Urinary bladder (tissue), 4 donors: ENCODE data around the gene GPR65. TPM values are rescaled to one million over a fixed set of nuclear protein-coding genes. Genes with fewer than 3 reads are reported as not detected.

ENCODE experiments used
- DNase-seq: peaks from one replicate; pipeline ENCODE4 v3.0.0-alpha.2; 2015; ENCODE audit errors: extremely low spot score
- H3K27ac ChIP-seq: one replicate; pipeline ENCODE4 v1.5.1; 2013; ENCODE audit warnings: low read depth, mild to moderate bottlenecking, moderate library complexity
- H3K36me3 ChIP-seq: one replicate; pipeline ENCODE4 v1.6.1; 2013; ENCODE audit warnings: mild to moderate bottlenecking, moderate library complexity; ENCODE audit not compliant: insufficient read depth
- H3K4me1 ChIP-seq: one replicate; pipeline ENCODE4 v1.6.1; 2013; ENCODE audit warnings: mild to moderate bottlenecking, moderate library complexity; ENCODE audit not compliant: insufficient read depth
- H3K4me3 ChIP-seq: one replicate; pipeline ENCODE4 v1.5.1; 2013; ENCODE audit warnings: low read depth, low read length
- WGBS: extraction: QIAGEN DNeasy Blood & Tissue Kit; methylation state at CpG from one replicate; pipeline ENCODE4 v1.1.7; 2013; 5-methylcytosine and 5-hydroxymethylcytosine counted together
- polyA plus RNA-seq: library from polyadenylated mRNA; stranded (reverse); fragments of 200-250 nt; gene quantifications from one replicate; pipeline ENCODE4 v1.2.3, GENCODE V29; 2013
- total RNA-seq: library from RNA; depleted of rRNA; stranded (reverse); fragments of >200 nt; gene quantifications from one replicate; pipeline ENCODE4 v1.2.3, GENCODE V29; 2014
- donor health status: healthy with polysubstance abuse.
- donor health status: healthy.

GPR65 gene
- total and polyA plus RNA-seq, 2 donors: 1.1 to 2.5 TPM

DNA sequence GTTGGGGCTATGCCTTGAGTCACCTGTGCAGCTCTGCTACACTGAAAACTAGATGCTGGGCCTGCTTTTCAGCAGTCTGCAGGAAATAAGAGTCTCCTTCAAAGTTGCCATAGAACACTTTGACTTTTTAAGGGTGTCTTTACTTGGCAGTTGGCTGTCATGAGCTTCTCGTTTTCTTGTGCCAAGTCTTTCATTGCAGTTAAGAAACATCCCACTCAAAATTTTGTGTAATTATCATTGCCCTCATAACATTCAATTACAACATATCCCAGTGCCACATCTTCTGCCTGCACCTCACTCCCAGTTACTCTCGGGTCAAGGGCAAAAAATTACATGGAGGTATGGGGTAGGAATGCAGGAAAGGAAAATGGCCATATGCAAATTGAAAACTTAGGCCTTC lies 29.1 kb downstream of the GPR65 start:
- WGBS: 59% methylated on average over 2 of the region's 2 CpGs

DNA sequence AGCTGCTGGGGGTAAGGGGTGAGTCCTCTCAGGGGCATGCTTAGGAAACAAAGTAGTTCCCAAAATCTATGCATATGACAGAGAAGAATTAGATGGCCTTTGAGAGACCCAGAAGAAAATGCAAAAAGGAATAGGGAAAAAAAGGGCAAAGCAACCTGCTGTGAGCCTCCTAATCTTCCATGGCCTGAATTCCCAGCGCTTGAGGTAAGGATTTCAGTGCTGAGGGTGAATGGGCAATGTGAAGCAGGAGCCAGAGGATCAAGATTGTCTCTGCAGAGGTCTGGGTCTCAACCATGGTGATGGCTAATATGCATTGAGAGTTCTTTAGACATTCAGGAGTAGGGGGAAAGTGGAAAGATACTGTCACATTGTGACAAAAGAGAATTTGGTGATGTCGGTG lies 31.5 kb downstream of the GPR65 start:
- WGBS: 83% methylated on average over 2 of the region's 2 CpGs
- H3K36me3 ChIP-seq: no peaks in the 10 kb centered on the region
- DNase-seq: no peak
- no peak overlapping the region for H3K27ac ChIP-seq
- no peaks in the 10 kb centered on the region for H3K4me1 ChIP-seq
- no peak overlapping the region for H3K4me3 ChIP-seq

More for the DNA sequence above, 29.1 kb downstream of the GPR65 start:
- H3K36me3 ChIP-seq: no peaks in the 10 kb centered on the region
- H3K4me3 ChIP-seq: no peak overlapping the region
- no peaks in the 10 kb centered on the region for H3K4me1 ChIP-seq
- H3K27ac ChIP-seq: no peak overlapping the region
- no peak for DNase-seq

DNA sequence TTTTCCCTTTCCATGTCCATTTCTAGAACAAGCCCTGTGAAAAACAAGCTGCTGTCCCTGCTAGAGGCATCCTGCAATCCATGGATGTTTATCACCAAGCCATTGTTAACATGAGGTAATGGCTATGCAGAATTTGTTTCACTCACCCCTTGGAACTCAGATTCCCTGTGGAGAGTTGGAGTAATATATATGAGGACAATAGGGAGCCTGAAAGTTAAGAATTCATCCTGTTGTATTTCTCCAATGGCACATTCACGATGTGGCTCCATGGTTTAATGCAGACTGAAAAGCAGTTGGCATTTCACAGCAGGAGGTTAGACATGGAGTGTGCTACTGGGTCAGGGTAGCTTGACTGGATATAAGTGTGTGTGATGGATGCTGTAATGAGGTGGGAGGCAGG lies 32.4 kb downstream of the GPR65 start:
- no peak overlapping the region for H3K4me3 ChIP-seq
- DNase-seq: no peak
- 83% methylated on average over 1 of the region's 1 CpG for WGBS
- no peaks in the 10 kb centered on the region for H3K4me1 ChIP-seq
- no peaks in the 10 kb centered on the region for H3K36me3 ChIP-seq
- H3K27ac ChIP-seq: no peak overlapping the region

DNA sequence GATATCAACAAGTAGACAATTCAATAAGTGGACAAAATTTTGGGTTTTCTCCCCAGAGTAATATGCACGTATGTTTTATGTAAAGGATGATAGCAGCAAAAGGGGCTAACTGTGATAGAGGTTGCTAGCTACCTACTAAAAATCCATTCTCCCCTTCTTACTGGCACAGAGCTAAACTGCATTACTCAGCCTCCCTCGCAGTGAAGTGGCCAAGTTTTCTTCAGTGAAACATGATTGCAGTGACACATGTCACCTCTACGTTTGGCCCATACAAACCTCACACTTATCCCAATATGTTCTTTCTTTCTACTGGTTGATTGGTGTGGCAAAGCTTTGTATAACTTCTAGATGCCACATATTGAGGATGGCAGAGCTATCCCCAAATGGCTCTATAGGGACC lies 34.3 kb downstream of the GPR65 start:
- DNase-seq: no peak
- no peak overlapping the region for H3K27ac ChIP-seq
- no peaks in the 10 kb centered on the region for H3K4me1 ChIP-seq
- 76% methylated on average over 3 of the region's 3 CpGs for WGBS
- no peaks in the 10 kb centered on the region for H3K36me3 ChIP-seq
- no peak overlapping the region for H3K4me3 ChIP-seq

DNA sequence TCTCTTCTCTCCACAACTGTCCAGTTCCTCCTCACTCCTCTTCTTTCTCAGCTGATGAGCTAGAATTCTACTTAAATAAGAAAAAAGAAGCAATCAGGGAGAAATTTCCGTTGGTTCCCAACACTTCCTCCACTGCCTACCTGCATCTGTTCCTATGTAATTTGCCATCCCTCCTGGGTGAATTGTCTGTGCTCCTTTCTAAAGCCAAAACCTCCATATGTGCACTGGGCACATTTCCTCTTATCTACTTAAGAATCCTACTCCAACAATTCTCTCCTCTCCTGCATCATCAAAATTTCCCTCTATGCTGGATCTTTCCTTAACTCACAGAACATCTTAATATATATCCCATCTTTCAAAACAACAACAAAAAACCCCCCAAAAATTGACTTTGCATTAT lies 35.2 kb downstream of the GPR65 start:
- 69% methylated on average over 1 of the region's 1 CpG for WGBS
- H3K27ac ChIP-seq: no peak overlapping the region
- peaks cover 2% of the 10 kb centered on the region for H3K4me1 ChIP-seq
- DNase-seq: no peak
- no peaks in the 10 kb centered on the region for H3K36me3 ChIP-seq
- H3K4me3 ChIP-seq: no peak overlapping the region

DNA sequence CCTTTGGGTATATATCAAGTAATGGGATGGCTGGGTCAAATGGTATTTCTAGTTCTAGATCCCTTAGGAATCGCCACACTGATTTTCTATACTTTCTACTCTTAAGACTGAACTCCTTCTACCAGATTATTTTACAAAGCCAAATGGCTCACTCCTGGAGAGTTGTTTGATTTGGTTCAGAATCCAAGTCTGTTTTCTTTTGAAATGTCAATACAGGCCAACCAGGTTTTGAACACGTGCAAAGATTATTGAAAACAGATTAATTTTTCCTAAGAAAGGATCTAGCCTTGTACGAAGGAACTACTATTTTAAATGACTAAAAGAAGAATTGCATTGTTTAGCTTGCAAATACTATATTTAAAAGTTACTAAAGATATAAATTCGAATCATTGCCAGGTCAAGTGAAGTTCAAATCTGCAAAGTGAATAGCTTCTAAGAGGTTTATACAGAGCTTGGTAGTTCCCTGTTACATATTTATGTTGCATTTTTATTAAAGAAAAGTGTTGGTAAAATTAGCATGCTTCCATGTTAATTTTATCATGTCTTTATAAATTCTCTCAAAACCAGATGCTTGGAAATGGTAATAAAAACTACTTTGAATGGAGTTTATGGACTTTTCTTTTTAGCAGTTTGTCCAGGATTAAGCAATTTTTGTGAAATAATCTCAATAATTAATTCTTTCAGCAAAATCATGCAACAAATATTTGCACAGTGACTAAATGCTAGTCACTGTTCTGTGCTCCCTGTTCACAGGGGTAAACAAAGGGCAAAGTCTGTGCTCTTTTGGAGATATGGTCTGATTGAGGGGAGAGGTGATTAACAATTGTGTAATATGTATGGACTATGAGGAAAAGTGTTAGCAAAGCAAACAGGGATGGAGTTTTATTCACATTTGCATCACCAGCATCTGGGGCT lies 38.9 kb downstream of the GPR65 start:
- no peaks in the 10 kb centered on the region for H3K36me3 ChIP-seq
- no peak overlapping the region for H3K4me3 ChIP-seq
- no peak overlapping the region for H3K27ac ChIP-seq
- peaks cover 2% of the 10 kb centered on the region for H3K4me1 ChIP-seq
- no peak for DNase-seq
- 67% methylated on average over 4 of the region's 4 CpGs for WGBS

DNA sequence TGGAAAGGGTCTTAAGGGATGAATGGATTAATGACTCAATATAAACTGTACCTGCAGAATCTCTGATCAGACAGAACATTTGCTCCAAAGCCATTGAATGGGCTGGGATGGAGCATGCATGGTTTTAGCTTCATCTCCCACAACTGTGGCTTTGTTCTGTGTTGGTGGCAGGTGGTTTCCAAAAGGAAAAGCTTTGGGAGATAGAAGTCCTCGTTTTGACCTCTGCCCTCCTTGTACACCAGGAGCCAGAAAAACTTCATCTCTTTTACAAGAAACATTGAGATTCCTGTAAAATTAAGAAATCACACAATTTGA lies 39.5 kb downstream of the GPR65 start:
- 35% methylated on average over 1 of the region's 1 CpG for WGBS
- Histone ChIP-seq H3K36me3 (no peaks in the 10 kb centered on the region), H3K27ac (no peak overlapping the region), H3K4me3 (no peak overlapping the region), H3K4me1 (peaks cover 2% of the 10 kb centered on the region)
- no peak for DNase-seq

DNA sequence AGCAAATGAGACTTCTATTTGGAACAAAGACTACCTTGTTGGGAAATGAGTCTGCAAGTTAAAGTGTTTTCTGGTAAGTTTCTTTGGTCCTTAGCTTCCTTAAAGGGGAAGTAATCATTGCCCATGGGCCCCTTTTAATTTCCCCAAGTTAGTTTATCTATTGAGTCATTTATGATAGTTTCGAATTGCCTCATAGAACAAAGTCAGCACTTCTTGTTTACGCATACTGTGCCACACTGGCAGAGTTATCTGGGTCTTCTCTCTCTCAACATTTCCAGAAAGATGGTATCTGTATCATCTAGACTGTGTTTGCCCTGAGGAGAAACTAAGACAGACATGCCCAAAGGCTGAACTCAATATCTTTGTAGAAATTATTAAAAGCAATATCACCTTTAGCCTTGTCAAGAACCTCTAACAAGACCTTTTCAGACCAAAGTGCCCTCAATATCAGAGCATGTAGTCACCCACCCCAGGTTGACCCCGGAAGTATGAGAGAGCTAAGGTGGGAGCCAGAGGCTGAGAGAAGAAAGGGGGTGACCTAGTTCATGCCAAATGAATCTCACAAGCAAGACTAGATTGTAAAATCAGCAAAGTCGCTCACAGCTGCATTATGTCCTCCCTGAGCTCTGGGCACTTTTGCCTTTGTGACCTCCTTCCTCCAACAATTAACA lies 40.0 kb downstream of the GPR65 start:
- H3K4me3 ChIP-seq: no peak overlapping the region
- H3K4me1 ChIP-seq: peaks cover 2% of the 10 kb centered on the region
- H3K36me3 ChIP-seq: no peaks in the 10 kb centered on the region
- H3K27ac ChIP-seq: no peak overlapping the region
- DNase-seq: no peak
- 63% methylated on average over 4 of the region's 4 CpGs for WGBS

DNA sequence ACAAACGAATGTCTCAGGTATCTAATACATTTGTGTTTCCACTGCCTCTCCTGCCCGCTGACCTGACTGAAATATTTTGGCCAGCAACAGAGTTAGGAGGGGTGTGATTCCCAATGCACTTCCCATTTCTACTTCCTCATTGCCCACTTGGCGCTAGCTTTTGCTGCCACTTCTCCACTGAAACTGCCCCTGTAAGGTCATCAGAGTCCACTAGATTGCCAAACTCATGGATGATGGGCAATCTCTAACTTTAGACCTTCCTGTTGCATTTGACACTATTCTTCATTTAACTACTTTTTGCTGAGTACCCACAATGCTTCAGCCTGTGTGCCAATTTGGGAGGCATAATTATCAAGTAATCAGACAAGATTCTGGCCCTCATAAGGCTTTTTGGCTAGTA lies 40.8 kb downstream of the GPR65 start:
- Histone ChIP-seq H3K4me3 (no peak overlapping the region), H3K27ac (no peak overlapping the region), H3K36me3 (no peaks in the 10 kb centered on the region), H3K4me1 (peaks cover 2% of the 10 kb centered on the region)
- no peak for DNase-seq
- WGBS: 78% methylated on average over 3 of the region's 3 CpGs

DNA sequence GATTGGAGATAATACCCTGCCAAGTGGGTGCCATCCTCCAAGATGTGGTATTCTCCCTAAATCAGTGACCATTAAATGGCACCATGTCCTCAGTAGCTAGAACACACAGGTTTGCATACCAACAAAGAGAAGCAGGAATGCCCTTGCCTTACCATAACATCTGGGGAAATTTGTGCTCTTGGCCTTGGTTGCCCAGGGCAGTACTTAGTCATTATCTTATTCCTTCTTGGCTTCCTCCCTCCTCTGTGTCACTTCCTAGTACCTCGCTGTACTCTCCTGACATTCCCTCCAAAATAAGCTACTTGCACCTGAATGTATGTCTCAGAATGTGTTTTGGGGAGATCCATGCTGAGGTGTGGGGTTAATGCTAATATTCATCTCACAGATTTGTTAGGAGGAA lies 43.4 kb downstream of the GPR65 start:
- Histone ChIP-seq H3K36me3 (no peaks in the 10 kb centered on the region), H3K4me1 (peaks cover 2% of the 10 kb centered on the region), H3K4me3 (no peak overlapping the region), H3K27ac (no peak overlapping the region)
- 74% methylated on average over 1 of the region's 1 CpG for WGBS
- no peak for DNase-seq

DNA sequence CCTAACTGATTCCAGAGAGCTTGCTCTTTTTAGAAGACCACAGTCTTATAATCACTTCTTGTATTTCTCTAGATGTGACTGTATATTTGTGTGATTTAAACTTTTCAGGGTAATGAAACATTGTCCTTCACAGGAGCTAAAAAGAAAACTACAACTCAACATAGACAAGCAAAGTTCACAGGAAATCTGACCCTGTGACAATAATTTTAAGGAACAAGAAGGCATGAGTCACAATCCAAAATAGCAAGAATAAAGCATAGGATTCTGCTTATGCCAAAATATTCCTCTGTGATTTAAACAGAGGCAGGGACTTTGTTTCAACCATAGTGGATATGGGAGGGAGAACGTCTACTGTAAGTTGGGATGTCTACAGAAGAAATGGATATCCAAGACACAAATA lies 44.3 kb downstream of the GPR65 start:
- no peak overlapping the region for H3K27ac ChIP-seq
- no peaks in the 10 kb centered on the region for H3K36me3 ChIP-seq
- no peak overlapping the region for H3K4me3 ChIP-seq
- H3K4me1 ChIP-seq: peaks cover 2% of the 10 kb centered on the region
- 70% methylated on average over 1 of the region's 1 CpG for WGBS
- DNase-seq: no peak

DNA sequence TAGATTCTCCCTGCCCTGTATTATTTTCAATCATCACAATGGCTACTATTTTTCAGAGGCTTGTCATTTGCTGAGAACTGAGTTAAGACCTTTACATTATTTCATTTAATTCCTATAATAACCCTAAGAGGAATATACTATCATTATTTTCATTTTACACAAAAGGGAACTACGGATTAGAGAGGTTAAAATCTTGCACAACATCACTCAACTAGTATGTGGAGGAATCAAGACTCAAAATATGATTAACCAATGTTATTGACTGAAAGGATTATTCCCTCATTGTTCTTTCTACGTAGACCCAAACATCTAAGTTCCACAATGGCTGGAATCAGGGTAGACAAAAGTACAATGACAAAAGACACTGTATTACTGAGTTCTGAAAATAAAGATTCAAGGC lies 45.0 kb downstream of the GPR65 start:
- H3K27ac ChIP-seq: no peak overlapping the region
- no peak for DNase-seq
- peaks cover under 1% of the 10 kb centered on the region for H3K4me1 ChIP-seq
- H3K4me3 ChIP-seq: no peak overlapping the region
- WGBS: 58% methylated on average over 2 of the region's 2 CpGs
- no peaks in the 10 kb centered on the region for H3K36me3 ChIP-seq

DNA sequence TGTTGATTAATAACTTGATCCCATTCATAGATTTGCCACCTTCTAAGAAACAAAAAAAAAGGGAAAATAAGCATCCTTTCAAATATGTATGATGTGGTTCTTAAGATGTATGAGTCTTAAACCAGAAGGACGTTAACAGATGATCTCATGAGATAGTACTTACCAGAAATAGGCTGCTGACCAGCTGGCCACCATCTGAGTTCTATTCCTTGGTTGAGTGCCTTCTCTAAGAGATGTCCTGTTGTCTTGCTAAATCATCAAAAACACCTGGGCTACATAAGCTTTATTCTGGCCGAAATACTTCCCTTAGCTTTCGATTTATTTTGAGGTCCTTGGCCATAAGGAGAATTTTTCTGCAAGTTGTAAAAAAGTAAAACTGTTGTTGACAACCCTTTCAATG lies 55.6 kb downstream of the GPR65 start:
- Histone ChIP-seq H3K4me3 (no peak overlapping the region), H3K27ac (no peak overlapping the region), H3K36me3 (no peaks in the 10 kb centered on the region), H3K4me1 (no peaks in the 10 kb centered on the region)
- no peak for DNase-seq
- WGBS: 80% methylated on average over 3 of the region's 3 CpGs

DNA sequence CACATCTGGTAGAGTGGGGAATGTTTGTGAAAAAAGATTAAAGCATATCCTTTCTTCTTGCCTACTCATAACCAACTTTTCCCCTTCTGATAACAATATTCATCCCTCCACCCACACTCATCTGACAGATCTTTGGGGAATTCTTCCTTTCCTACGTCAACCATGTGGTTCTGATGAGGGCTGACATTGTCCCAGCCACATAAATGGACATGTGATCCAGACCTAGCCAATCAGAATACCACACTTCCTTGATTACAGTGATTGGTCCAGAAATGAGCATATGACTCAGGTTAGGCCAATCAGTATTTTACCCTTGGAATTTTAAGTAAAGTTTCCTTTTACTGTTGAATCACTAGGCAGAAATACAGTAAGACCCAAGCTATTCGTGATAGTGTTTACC lies 58.9 kb downstream of the GPR65 start:
- Histone ChIP-seq H3K4me3 (no peak overlapping the region), H3K4me1 (no peaks in the 10 kb centered on the region), H3K27ac (no peak overlapping the region), H3K36me3 (no peaks in the 10 kb centered on the region)
- 67% methylated on average over 2 of the region's 2 CpGs for WGBS
- DNase-seq: no peak
